Sigmoid colon (tissue), 7 donors: ENCODE measurements around the gene TXLNB. TPM values are rescaled to one million over a fixed set of nuclear protein-coding genes. Genes with fewer than 3 reads are reported as not detected.
"Not testable (repeated sequence)": the region's sequence is repeated elsewhere in the genome, so short reads cannot be mapped to it uniquely, and the experiment has no call there.

Source experiments
- DNase-seq: peaks from one replicate; pipeline ENCODE4 v3.0.0-alpha.2; 2019
- H3K27ac ChIP-seq, 4 donors: fragments of 200-600 bp; sonication (generic); one replicate each; pipeline ENCODE4 v1.5.1; 2016 to 2019; ENCODE audit warnings: mild to moderate bottlenecking in 1 of 4
- H3K27me3 ChIP-seq, 3 donors: fragments of 200-600 bp; sonication (generic); one replicate each; pipeline ENCODE4 v1.5.1; 2019; ENCODE audit warnings: mild to moderate bottlenecking in 1 of 3
- H3K36me3 ChIP-seq, 4 donors: fragments of 200-600 bp; sonication (generic); one replicate each; pipeline ENCODE4 v1.5.1; 2016 to 2019
- H3K4me1 ChIP-seq, 4 donors: fragments of 200-600 bp; sonication (generic); one replicate each; pipeline ENCODE4 v1.5.1; 2017 to 2019
- H3K4me3 ChIP-seq, 4 donors: fragments of 200-600 bp; sonication (generic); one replicate each; pipeline ENCODE4 v1.5.1; 2017 to 2019; ENCODE audit warnings: mild to moderate bottlenecking in 2 of 4, moderate library complexity in 1 of 4
- H3K9me3 ChIP-seq, 4 donors: fragments of 200-600 bp in 3 of 4; sonication (generic) in 3 of 4; one replicate each; pipeline versions ENCODE4 v1.5.1 to v1.6.1; 2013 to 2019
- CTCF ChIP-seq, 4 experiments: fragments of 450-650 bp in 3 of 4; fragments of 200-600 bp in 1 of 4; IDR thresholded peaks; one replicate each; pipeline ENCODE4 v1.5.1; 2016 to 2019; ENCODE audit warnings: antibody characterized with exemption in 4 of 4, mild to moderate bottlenecking in 3 of 4, moderate library complexity in 2 of 4
- EP300 ChIP-seq, 4 donors: sonication (generic); formaldehyde crosslinking; IDR thresholded peaks; one replicate each; pipeline ENCODE4 v1.6.1; 2017; ENCODE audit warnings: antibody characterized with exemption in 4 of 4
- POLR2A ChIP-seq, 2 donors: fragments of 450-650 bp; IDR thresholded peaks; one replicate each; pipeline ENCODE4 v1.6.1; 2016; ENCODE audit warnings: antibody characterized with exemption in 2 of 2, mild to moderate bottlenecking in 2 of 2, moderate library complexity in 2 of 2
- POLR2AphosphoS5 ChIP-seq, 4 donors: sonication (generic); formaldehyde crosslinking; IDR thresholded peaks; one replicate each; pipeline ENCODE4 v1.6.1; 2017; ENCODE audit warnings: antibody characterized with exemption in 4 of 4
- WGBS, 2 donors: extraction: QIAGEN DNeasy Blood & Tissue Kit; methylation state at CpG; one replicate each; pipeline ENCODE4 v1.1.7; 2013; 5-methylcytosine and 5-hydroxymethylcytosine counted together
- intact Hi-C: fragments of 100-400 bp; cut with DNase I; formaldehyde crosslinking; loops from one replicate; pipeline ENCODE4 v1.15.1; 2023
- polyA plus RNA-seq, 3 donors: library from polyadenylated mRNA; stranded (reverse); fragments of 200-250 nt; gene quantifications; one replicate each; pipeline ENCODE4 v1.2.3, GENCODE V29; 2013
- total RNA-seq, 4 donors: library from RNA; depleted of rRNA; stranded (reverse); fragments of >200 nt; gene quantifications; one replicate each; pipeline ENCODE4 v1.1.0, GENCODE V29; 2016
- donor health status: healthy with polysubstance abuse.
- donor health status: Bipolar disorder and iron deficiency.
- donor health status: healthy.

TXLNB gene
- total and polyA plus RNA-seq, 7 donors: 0.58 to 3.9 (median 1.7) TPM; not detected in 1

GRCh38 chr6:139236105-139236504, 55.7 kb downstream of the TXLNB start:
- 86 to 87% methylated on average over 5 of the region's 5 CpGs for WGBS, 2 donors
- intact Hi-C loops: no loop called here
- Histone ChIP-seq H3K27ac (no peak overlapping the region), H3K36me3 (no peaks in the 10 kb centered on the region), H3K4me3 (no peak overlapping the region), H3K9me3 (no peaks in the 10 kb centered on the region), H3K27me3 (no peaks in the 10 kb centered on the region), H3K4me1 (peaks cover 0 to 18% (median 9%) of the 10 kb centered on the region in 4 donors)
- TF ChIP-seq CTCF (IDR thresholded peaks at IDR 0.05) (no peak), POLR2AphosphoS5 (IDR thresholded peaks at IDR 0.05) (no peak), POLR2A (IDR thresholded peaks at IDR 0.05) (no peak), EP300 (IDR thresholded peaks at IDR 0.05) (no peak)
- DNase-seq: no peak

DNA sequence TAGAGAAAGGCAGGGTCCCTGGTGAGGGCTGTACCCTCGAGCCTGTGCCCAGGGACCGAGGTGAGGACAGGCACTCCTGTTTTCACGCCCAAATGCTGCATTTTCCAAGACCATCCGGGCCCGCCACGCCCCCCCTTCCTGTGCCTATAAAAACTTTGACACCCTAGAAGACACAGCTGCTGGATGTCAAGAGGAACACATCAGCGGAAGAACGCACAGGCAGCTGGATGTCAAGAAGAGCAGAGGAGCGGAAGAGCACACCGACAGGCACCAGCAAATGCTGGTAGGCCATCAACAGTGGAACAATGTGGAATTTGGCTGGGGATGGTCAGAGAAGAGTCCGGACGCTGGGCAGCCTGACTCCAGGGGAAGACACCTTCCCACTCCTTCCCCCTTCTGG, 56.1 kb downstream of the TXLNB start:
- Histone ChIP-seq H3K36me3 (no peaks in the 10 kb centered on the region), H3K4me3 (no peak overlapping the region), H3K27ac (no peak overlapping the region), H3K9me3 (no peaks in the 10 kb centered on the region), H3K27me3 (no peaks in the 10 kb centered on the region), H3K4me1 (peaks cover 0 to 14% (median 5%) of the 10 kb centered on the region in 4 donors)
- no peak for DNase-seq
- intact Hi-C loops: no loop called here
- TF ChIP-seq EP300 (IDR thresholded peaks at IDR 0.05): no peak
- no peak for TF ChIP-seq POLR2AphosphoS5 (IDR thresholded peaks at IDR 0.05)
- no peak for TF ChIP-seq CTCF (IDR thresholded peaks at IDR 0.05)
- TF ChIP-seq POLR2A (IDR thresholded peaks at IDR 0.05): no peak
- WGBS, 2 donors: 84 to 90% methylated on average over 12 of the region's 12 CpGs

- WGBS, 2 donors: 71 to 90% methylated on average over 2 of the region's 2 CpGs
- intact Hi-C loops: not testable (repeated sequence)
Measured at GRCh38 chr6:139234193-139234592, 57.6 kb downstream of the TXLNB start.

DNA sequence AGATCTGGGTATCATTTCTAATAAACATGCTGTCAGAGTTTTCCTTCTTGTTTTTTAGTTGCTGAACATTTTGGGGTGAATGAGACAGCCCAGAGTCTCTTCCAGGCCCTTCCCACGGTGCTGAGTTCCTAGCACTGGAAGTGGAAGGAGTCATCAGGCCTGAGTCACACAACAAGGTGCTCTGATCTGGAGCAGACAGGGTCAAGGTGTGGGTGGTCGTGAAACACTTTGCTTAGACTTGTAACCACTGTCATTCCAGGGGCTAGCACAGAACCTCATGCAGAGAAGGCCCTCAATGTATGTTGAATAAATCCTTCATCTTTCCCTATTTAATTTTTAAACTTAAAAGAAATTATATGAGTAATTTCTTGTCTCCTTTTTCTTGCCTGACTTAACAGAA, 60.6 kb downstream of the TXLNB start:
- Histone ChIP-seq H3K36me3 (no peaks in the 10 kb centered on the region), H3K27me3 (no peaks in the 10 kb centered on the region), H3K4me3 (no peak overlapping the region), H3K27ac (no peak overlapping the region), H3K9me3 (no peaks in the 10 kb centered on the region), H3K4me1 (peaks cover 0 to 4% (median 0%) of the 10 kb centered on the region in 4 donors)
- intact Hi-C loops: no loop called here
- TF ChIP-seq EP300 (IDR thresholded peaks at IDR 0.05): no peak
- no peak for TF ChIP-seq CTCF (IDR thresholded peaks at IDR 0.05)
- no peak for TF ChIP-seq POLR2AphosphoS5 (IDR thresholded peaks at IDR 0.05)
- no peak for TF ChIP-seq POLR2A (IDR thresholded peaks at IDR 0.05)
- no peak for DNase-seq
- WGBS, 2 donors: 39 to 54% methylated on average over 2 of the region's 2 CpGs

More at GRCh38 chr6:139234193-139234592, 57.6 kb downstream of the TXLNB start:
- not testable (repeated sequence) for H3K27me3 ChIP-seq, H3K27ac ChIP-seq, H3K9me3 ChIP-seq, H3K4me1 ChIP-seq, H3K4me3 ChIP-seq, DNase-seq, H3K36me3 ChIP-seq

DNA sequence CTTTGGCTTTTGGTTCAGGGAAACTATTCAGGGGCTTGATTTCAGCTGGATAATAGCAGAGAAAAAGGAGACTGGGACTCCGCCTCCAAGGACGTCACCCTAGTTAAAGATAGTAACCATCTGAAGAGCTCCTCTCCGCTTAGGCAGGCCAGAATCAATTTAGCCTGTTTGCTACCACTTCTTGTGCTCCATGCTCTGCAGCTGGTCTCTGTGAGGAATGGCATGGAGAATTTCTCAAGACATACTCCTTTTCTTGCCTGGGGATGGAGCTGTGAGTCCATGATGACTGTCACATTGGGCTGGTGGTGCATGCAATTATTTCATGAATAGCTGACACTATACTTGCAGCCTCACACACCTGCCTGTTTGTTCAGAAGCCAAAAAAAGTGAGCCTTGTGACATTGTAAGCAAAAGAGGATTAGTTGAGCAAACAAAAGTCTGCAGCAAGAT, 61.4 kb downstream of the TXLNB start:
- TF ChIP-seq POLR2AphosphoS5 (IDR thresholded peaks at IDR 0.05) (no peak), POLR2A (IDR thresholded peaks at IDR 0.05) (no peak), CTCF (IDR thresholded peaks at IDR 0.05) (no peak), EP300 (IDR thresholded peaks at IDR 0.05) (no peak)
- H3K27me3 ChIP-seq: no peaks in the 10 kb centered on the region
- H3K36me3 ChIP-seq: no peaks in the 10 kb centered on the region
- 68 to 72% methylated on average over 3 of the region's 3 CpGs for WGBS, 2 donors
- no peak overlapping the region for H3K27ac ChIP-seq
- H3K4me3 ChIP-seq: no peak overlapping the region
- intact Hi-C loops: no loop called here
- peak; percentile 71 for DNase-seq
- H3K4me1 ChIP-seq: peaks cover 0 to 4% (median 0%) of the 10 kb centered on the region in 4 donors
- no peaks in the 10 kb centered on the region for H3K9me3 ChIP-seq

DNA sequence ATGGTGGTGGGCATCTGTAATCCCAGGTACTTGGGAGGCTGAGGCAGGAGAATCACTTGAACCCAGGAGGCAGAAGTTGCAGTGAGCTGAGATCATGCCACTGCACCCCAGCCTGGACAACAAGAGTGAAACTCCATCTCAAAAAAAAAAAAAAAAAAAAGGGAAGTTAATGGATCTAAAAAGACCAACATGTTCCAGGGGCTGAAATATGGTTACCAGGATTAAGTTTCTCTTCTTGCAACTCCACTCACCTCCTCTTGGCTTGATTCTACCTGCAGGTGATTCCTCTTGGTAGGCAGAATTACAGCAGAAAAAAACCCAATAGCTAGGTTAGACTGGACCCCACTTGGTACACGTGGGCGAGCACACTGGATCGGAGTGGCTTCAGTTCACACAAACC, 63.4 kb downstream of the TXLNB start:
- H3K27me3 ChIP-seq, intact Hi-C loops, H3K36me3 ChIP-seq, H3K9me3 ChIP-seq, H3K4me3 ChIP-seq, H3K27ac ChIP-seq, DNase-seq, H3K4me1 ChIP-seq: not testable (repeated sequence)
- 94 to 95% methylated on average over 3 of the region's 3 CpGs for WGBS, 2 donors
